HG03521 (cell line): ENCODE data around the gene ITPA.

Experiments used
- ATAC-seq: cut with Tn5 transposase; IDR thresholded peaks from one replicate; pipeline ENCODE4 v1.9.1; 2021; ENCODE audit warnings: mild to moderate bottlenecking, moderate library complexity; ENCODE audit not compliant: unreplicated experiment

The ITPA gene

DNA sequence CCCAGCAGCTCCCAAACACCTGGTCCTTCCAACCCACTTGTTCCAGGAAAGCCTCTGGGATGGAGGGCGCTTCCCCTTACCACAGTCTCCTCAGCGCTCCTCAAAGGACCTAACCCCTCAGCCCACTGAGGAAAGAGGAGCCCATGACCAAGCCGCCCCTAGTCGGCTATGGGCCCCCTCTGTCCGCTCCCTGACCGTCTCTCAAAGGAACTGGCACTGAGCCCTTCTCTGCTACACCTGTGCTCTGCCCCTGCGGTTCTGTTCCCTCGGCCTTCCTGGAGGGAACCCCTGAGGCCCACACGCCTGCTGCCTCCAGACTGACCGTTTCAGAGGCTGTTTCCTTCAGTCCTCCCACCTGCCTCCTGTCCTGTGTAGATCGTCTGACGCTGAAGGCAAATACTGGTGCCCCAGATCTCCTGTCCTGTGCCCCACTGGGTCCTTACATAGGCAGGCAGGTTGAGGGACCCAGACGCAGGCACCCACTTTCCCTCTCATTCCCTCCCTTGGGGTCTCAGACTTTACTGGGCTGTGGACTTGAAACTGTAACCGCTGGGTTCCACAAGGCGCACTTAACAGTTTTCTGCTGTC is 31.6 kb downstream of the ITPA start:
- no peak for ATAC-seq

DNA sequence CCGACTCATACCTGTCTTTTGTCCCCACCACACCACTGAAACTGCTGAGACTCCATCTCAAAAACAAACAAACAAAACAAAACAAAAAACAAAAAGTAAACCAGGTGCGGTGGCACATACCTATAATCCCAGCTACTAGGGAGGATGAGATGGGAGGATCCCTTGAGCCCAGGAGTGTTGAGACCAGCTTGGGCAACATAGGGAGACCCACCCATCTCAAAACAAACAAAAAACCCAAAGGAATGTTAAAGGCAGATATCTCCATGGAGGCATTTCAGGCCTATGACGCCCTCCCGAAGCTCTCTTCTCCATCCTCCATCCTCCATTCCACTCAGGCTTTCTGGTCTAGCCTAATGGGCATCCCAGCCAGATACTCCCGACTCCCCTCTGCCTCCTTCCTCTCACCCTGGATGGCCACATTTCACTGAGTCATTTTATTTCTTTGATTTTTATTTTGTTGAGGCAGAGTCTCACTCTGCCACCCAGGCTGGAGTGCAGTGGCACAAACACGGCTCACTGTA is 32.9 kb downstream of the ITPA start:
- ATAC-seq = no peak

DNA sequence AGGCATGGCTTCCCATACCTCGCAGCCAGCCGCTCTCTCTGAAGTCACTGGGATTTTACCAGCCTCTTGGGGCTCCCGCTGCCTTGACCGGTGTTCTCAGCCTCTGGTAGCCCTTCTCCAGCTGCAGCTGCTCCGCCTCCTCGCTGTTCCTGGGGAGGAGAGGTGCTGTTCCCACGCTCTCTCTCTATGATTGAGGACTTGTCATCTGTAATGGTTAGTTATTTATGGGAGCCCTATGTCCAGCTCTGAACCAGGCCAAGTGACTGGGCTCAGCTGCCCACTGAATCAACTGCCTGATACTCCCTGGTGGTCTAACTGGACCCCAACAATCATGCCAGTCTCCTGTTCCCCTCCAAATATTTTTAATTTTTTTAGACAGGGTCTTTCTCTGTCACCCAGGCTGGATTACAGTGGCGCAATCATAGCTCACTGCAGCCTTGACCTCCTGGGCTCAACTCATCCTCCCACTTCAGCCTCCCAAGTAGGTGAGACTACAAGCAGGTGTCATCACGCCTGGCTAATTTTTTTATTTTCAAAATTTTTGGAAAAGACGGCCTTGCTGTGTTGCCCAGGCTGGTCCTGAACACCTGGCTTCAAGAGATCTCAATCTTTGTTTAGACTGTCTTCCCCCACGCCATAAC is 34.5 kb downstream of the ITPA start:
- ATAC-seq = no peak

DNA sequence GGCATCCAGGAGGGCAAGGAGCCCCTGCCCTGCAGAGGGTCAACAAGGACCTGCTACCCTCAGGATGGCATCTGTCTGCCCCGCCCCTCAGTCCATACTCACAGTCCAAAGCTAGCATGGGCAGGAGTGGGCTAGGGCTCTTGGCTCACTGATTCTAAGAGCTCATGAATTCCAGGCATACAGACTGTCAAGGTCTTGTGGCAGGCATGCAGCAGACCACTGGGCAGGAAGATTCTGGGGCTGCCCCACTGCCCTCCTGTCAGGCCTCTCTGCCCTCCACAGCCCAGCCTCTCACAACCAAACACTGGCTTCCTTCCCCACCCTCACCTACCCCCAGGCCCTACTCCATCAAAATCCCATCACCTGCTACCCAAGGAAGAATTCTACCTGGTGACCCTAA is 35.3 kb downstream of the ITPA start:
- ATAC-seq = no peak

DNA sequence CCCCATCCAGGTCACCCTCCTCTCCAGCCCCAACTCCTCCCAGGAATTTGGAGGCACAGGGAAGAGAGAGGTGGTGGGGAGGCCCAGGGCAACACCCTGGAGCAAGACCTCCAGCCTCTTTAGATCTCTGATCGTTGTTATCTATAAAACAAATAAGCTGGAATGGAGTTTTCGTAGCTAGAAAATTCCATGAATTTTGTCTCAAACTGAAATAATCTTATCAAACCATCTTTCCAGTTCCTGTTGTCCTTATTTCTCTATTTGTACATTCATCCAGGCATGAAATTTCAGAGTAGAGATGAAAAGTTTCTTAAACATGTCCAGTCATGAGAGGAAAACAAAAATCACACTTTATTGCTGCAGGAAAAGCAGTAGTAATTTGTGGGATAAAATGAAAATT is 35.9 kb downstream of the ITPA start:
- ATAC-seq = no peak

DNA sequence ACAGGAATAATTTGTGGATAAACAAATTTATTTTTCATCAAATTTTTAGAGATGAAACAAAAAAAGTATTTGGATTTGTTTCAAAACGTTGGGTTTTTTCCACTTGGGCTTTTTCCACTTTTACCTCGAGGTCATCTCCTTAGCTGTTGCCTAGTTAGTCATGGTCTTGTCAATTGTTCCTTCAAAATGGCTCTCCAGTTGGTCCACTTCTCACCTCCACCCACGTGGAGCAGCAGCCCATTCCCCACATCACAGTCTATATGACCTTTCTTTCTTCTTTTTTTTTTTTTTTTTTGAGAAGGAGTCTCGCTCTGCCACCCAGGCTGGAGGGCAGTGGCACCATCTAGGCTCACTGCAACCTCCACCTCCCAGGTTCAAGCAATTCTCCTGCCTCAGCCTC is 36.4 kb downstream of the ITPA start:
- no peak for ATAC-seq

DNA sequence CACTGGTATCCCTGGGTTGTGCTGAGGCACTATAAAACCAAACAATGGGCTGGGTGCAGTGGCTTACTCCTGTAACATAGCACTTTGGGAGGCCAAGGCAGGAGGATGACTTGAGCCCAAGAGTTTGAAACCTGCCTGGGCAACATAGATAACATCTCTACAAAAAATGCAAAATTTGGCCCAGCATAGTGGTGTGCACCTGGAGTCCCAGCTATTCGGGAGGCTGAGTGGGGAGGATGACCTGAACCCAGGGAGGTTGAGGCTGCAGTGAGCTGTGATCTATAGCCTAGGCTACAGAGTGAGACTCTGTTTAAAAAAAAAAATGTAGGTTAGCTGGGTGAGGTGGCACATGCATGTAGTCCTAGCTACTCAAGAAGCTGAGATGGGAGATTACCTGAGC is 37.4 kb downstream of the ITPA start:
- ATAC-seq = no peak

DNA sequence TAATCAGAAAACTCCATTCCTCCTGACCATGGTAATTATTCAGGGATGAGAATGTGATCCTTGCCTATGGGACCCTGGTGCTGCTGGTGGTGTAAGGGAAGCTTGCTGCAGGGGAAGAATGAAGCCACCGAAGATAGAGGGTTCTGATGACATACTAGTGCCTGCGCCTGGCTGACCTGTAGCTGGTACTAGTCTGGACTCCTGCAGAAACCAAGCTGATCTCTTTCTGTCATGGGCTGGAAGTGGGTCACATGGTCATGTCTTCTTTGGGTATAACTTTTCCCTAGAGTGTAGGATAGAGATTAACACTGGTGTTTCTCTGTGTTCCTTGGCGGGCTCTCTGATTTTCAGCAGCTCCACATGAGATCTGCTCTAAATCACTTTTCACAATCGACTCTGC is 38.3 kb downstream of the ITPA start:
- no peak for ATAC-seq

DNA sequence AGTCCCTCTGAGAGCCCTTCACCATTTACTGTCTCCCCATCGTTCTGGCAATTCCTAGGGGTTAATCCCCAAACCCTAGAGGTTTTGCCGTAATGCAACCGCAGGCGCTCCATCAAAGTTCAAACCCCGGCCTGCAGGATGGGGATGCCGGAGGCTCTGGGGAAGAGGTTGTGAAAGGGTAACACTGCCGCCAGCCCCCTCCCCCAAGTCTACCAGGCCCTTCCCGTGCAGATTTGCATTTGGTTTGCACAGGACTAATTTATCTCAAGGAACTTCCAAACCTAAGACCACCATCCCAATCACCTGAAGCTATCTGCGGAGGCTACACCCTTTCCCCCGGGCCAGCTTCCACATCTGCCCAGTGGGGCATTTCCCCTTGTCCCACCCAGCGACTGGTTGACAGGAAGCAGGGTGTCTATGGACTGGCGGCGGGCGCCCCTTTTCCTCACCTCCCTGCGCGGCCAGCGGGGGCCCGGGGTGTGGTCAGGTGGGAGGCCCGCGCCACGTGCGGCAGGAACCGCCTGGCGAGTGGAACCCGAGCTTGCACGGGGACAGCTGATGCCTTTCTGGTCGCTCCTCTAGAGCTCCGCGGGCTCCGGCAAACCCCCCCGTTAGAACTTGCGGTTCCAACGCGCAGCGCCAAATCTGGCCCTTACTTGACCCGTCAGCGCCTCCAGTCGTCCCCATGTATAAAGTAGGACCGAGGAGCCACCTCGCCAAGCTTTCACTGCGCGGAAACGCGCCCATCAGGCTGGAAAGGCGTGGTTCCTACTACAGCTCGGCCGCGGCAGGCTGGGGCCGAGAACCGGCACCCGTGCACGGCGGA is 39.1 kb downstream of the ITPA start:
- ATAC-seq = no peak

DNA sequence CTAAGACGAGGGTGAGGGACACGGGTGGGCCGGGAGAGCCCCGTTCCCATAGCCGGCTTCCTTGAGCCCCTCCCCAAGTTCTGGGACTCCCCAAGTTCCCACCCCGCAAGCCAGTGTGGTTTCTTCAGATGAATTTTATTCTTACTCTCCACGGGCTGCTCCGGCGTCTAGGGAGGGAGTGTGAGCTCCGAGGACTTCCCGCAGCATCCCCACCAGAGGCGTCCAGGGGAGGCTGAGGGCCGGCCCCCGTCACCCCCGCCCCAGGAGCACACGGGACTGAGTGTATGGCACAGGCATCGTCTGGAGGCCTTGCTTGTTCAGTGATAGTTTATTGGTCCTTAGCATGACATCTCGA is 39.7 kb downstream of the ITPA start:
- no peak for ATAC-seq

DNA sequence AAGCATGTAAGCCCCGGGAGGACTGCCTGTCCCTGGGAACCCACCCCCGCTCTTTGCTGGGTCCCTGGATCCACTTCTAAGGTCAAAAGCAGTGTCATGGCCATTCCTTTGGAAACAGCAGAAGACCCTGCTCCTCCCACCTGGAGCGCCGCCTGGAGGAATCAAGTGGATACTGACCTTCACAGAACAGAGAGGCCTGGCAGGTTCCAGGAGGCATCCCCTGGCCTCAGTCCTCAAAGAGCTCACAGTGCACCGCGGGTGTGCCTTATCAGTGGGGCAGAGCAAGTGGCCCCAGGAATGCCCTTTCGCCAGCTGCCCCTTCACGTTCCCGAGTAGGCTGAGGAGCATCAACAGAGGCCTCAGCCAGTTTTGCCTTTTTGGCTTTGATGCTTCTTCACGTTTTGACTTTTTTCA is 40.8 kb downstream of the ITPA start:
- no peak for ATAC-seq

DNA sequence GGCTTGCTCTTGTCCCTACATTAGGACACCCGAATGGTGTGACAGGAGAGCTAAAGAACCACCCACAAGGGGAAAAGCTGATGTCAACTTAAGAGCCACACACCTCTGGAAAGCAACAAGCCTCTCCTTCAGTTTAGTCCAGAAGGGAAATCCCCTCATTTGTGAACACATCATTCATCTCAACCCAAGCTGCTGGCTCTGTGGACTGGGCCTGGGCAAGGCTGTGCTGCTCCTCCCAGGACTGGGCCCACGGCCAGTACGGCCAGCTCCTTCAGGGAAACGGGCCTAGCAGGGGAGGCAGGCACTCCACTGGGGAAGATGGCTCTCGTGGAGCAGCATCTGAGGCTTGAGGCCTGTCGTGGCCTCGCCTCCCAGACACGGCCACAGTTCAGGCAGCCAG is 42.5 kb downstream of the ITPA start:
- ATAC-seq = no peak

DNA sequence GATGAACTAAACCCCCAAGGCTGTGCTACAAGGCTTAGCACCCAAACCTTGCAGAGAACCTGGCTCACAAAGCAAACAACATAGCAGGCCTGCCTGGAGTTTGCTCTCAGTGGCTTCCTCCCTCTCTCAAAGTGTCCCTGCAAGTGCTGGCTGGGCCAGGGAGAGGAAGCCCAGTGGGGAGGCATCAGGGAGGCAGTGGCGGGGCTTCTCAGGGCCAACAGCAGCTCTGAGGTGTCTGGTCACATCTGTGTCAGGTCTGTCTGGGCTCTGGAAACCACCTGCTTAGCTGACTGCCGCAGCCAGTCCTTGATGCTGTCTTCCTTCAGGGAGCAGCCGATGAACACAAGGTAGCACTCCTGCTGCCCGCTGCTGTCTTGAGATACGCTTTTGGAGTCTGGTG is 46.4 kb downstream of the ITPA start:
- ATAC-seq = no peak

DNA sequence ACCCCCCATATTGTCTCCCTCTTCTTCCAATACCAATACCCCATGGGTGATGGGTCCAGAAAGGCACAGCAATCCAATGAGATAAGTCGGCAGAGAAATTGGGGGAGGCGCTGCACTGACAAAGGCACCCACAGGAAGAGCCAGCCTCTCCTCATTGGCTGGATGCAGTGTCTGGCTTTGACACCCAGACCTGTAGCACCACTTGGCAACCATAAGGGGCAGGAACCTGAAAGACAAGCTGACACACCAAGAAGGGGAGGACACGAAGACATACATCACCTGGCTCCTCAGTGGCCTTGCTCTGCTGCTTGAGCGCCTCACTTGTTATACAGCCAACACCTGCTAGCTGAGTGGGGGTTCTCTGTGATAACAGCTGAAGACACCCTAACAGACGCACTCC is 49.1 kb downstream of the ITPA start:
- ATAC-seq = no peak

DNA sequence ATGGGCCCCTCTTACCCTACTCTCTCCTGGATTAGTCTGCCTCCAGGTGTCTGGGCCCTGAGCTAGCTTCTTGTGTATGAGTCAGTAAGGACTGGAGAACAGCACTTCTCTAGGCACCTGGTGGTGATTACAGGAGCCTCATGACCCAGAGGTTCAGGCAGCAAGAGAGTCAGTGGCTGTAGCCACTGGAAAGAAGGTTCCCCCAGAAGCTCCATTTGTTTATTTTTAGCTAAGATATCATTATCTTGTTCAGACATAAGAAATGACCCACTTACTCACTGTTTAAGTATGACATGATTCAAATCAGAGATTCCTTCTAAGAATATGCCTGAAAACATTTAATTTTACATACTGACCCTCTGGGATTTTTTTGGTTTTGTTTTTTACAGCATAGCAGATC is 53.3 kb downstream of the ITPA start:
- ATAC-seq = no peak

DNA sequence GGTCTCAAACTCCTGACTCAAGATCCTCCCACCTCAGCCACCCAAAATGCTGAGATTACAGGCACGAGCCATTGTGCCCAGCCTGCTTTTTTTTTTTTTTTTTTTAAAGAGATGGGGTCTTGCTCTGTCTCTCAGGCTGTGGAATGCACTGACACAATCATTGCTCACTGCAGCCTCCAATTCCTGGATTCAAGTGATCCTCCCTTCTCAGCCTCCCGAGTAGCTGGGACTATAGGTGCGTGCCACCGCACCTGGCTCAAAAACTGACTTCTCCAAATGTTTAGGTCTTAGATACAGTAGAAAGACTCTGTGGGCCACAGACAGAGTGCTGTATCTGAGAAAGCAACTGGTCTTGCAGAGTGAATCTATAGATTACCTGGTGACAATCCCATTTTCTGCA is 60.8 kb downstream of the ITPA start:
- ATAC-seq = no peak

DNA sequence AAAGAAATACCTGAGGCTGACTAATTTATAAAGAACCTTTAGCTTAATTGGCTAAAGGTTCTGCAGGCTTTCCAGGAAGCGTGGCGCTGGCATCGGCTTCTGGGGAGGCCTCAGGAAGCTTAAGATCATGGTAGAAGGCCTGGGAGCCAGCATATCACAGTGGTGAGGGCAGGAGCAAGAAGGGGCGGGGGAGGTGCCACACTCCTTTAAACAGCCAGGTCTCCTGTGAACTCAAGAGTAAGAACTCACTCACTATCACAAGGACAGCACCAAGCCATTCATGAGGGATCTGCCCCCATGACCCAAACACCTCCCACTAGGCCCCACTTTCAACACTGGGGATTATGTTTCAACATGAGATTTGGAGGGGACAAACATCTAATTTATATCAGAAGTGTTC is 64.1 kb downstream of the ITPA start:
- ATAC-seq = no peak
